ENCODE measurements around the gene ERGIC1. TPM values are rescaled to one million over a fixed set of nuclear protein-coding genes. Genes with fewer than 3 reads are reported as not detected.

ERGIC1 gene
- total RNA-seq, 2 donors from 2014 or later, result 173 to 191 TPM

DNA sequence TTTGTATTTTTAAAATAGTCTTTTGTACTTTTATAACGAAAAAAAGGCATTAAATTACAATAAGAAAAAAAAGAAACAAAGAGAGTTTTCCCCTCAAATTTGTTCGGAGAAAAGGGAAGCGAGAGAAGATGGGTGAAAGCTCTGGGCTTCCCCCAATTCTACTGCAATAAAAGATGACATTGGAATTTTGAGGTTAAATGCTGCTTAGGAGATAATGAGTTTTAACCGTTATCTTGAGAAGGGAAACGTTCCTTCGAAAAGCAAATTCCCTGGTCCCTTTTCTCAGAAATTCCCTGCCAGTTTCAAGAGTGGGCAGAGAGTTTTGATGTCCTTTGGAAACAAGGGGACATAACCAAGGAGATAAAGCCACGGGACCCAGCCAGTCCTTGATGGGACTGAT is 18.4 kb upstream of the ERGIC1 start:
- Histone ChIP-seq H3K4me1 (no peaks in the 10 kb centered on the region), H3K9ac (ENCODE audit: low read depth in 2 of 2, low read length in 2 of 2) (no peak overlapping the region), H3K4me3 (no peak overlapping the region), H3K36me3 (no peaks in the 10 kb centered on the region), H3K27ac (no peak overlapping the region), H3K27me3 (no peaks in the 10 kb centered on the region), H3K9me3 (no peaks in the 10 kb centered on the region)
- intact Hi-C loops (cut with DNase I), result no loop called here
- TF ChIP-seq, protein P1, sequence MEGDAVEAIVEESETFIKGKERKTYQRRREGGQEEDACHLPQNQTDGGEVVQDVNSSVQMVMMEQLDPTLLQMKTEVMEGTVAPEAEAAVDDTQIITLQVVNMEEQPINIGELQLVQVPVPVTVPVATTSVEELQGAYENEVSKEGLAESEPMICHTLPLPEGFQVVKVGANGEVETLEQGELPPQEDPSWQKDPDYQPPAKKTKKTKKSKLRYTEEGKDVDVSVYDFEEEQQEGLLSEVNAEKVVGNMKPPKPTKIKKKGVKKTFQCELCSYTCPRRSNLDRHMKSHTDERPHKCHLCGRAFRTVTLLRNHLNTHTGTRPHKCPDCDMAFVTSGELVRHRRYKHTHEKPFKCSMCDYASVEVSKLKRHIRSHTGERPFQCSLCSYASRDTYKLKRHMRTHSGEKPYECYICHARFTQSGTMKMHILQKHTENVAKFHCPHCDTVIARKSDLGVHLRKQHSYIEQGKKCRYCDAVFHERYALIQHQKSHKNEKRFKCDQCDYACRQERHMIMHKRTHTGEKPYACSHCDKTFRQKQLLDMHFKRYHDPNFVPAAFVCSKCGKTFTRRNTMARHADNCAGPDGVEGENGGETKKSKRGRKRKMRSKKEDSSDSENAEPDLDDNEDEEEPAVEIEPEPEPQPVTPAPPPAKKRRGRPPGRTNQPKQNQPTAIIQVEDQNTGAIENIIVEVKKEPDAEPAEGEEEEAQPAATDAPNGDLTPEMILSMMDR (IDR thresholded peaks at IDR 0.05), result no peak
- no peak for DNase-seq

DNA sequence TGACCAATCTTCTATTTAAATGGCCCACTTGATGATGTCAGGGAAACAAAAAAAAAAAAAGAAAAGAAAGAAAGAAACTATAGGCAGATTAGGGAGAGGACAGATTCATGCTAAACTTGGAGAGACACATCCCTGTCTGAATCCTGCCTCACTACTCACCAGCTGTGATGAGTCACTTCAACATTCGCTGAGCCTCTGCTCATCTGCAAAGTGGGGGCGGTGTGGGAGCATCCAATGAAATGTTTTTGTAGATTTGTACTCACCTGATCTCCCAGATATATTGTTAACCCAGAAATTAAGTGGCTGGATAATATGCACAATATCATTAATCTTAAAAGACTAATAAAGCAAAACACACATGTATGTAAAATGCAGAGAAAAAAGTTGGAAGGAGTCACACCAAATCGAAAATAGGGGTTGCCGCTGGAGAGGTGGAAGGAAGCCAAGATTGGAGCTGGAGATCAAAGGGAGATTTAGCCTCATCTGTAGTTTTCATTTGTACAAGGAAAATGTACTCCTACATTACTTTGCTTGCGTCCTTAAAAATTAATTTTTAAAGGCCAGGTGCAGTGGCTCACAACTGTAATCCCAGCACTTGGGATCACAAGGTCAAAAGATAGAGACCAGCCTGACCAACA is 17.0 kb upstream of the ERGIC1 start:
- TF ChIP-seq, protein P1 (IDR thresholded peaks at IDR 0.05), result no peak
- Histone ChIP-seq H3K36me3 (no peaks in the 10 kb centered on the region), H3K4me1 (no peaks in the 10 kb centered on the region), H3K9ac (ENCODE audit: low read depth in 2 of 2, low read length in 2 of 2) (no peak overlapping the region), H3K9me3 (no peaks in the 10 kb centered on the region), H3K27ac (no peak overlapping the region), H3K27me3 (no peaks in the 10 kb centered on the region), H3K4me3 (no peak overlapping the region)
- intact Hi-C loops (cut with DNase I), result no loop called here
- no peak for DNase-seq

DNA sequence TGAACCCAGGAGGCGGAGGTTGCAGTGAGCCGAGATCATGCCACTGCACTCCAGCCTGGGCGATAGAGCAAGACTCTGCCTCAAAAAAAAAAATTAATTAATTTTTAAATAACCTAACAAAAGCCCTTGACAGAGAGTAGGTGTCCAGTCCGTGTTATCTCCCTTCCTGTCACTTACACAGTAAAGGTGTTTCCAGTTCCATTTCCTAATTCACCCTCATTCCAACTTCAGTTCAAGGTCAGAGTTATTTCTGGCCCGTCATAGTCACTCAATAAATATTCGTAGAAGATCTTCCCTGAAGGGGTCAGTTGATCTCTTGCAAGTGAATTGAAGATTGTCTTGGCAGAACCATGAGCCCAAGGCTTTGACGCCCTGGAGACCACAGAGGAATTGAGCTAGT is 16.4 kb upstream of the ERGIC1 start:
- intact Hi-C loops (cut with DNase I), result no loop called here
- Histone ChIP-seq H3K9me3 (no peaks in the 10 kb centered on the region), H3K9ac (ENCODE audit: low read depth in 2 of 2, low read length in 2 of 2) (no peak overlapping the region), H3K27ac (no peak overlapping the region), H3K4me1 (no peaks in the 10 kb centered on the region), H3K4me3 (no peak overlapping the region), H3K27me3 (no peaks in the 10 kb centered on the region), H3K36me3 (no peaks in the 10 kb centered on the region)
- DNase-seq, result no peak
- TF ChIP-seq, protein P1 (IDR thresholded peaks at IDR 0.05), result no peak

DNA sequence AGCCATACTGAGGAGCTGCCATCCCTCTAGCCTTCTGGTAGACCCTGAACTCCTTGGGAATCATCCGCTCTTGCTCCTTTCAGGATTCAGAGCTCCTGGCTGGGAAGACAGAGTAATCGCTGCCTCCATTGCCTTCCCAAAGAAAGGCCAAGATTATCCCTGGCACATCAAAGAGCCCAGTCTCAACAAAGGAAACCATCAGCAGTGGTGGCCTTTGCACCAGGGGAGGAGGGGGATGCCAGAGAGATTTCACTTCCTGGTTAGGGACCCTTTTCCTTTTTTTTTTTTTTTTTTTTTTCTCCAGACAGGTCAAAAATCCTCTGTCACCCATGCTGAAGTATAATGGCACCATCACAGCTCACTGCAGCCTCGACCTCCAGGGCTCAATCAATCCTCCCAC is 16.0 kb upstream of the ERGIC1 start:
- intact Hi-C loops (cut with DNase I), result no loop called here
- H3K36me3 ChIP-seq, result no peaks in the 10 kb centered on the region
- no peak overlapping the region for H3K27ac ChIP-seq
- DNase-seq, result no peak
- TF ChIP-seq, protein P1 (IDR thresholded peaks at IDR 0.05), result no peak
- no peak overlapping the region for H3K4me3 ChIP-seq
- H3K9ac ChIP-seq (ENCODE audit: low read depth in 2 of 2, low read length in 2 of 2), result no peak overlapping the region
- H3K9me3 ChIP-seq, result no peaks in the 10 kb centered on the region
- H3K4me1 ChIP-seq, result no peaks in the 10 kb centered on the region
- no peaks in the 10 kb centered on the region for H3K27me3 ChIP-seq

DNA sequence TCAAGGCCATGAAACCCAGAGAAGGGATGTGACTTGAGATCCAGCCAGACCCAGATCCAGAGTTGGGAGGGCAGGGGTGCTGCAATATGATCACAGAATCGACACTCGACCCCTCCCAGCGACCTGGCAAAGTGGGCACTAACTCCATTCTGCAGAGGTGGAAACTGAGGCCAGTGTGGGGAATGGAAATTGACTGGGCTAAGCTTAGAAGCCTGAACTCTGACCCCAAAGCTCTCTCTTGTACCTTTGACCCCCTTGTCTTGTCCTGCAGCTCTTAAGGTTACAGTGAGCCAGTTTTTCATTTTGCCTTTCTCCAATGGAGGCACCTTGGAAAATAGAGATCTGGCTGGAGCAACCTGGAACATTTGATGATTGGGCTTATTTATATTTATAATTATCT is 14.5 kb upstream of the ERGIC1 start:
- no peak overlapping the region for H3K9ac ChIP-seq (ENCODE audit: low read depth in 2 of 2, low read length in 2 of 2)
- H3K9me3 ChIP-seq, result no peaks in the 10 kb centered on the region
- TF ChIP-seq, protein P1 (IDR thresholded peaks at IDR 0.05), result no peak
- no peaks in the 10 kb centered on the region for H3K4me1 ChIP-seq
- intact Hi-C loops (cut with DNase I), result no loop called here
- no peaks in the 10 kb centered on the region for H3K36me3 ChIP-seq
- no peak overlapping the region for H3K27ac ChIP-seq
- H3K4me3 ChIP-seq, result no peak overlapping the region
- H3K27me3 ChIP-seq, result no peaks in the 10 kb centered on the region
- DNase-seq, result no peak
